SK-N-MC (cell line): Measurements from ENCODE around the gene LY86.
A peak's percentile ranks its signal among the peaks of the same experiment; 100 is the strongest.

Experiments used
- DNase-seq: peaks from one replicate; pipeline ENCODE4 v3.0.0-alpha.2; 2011; ENCODE audit warnings: low read depth, low spot score
- H3K27ac ChIP-seq: fragments of 200-600 bp; sonication (generic); 2 replicates; pipeline ENCODE4 v1.5.1; 2016; ENCODE audit warnings: mixed run types
- H3K36me3 ChIP-seq: fragments of 200-600 bp; sonication (generic); 2 replicates; pipeline ENCODE4 v1.6.1; 2017; ENCODE audit warnings: antibody characterized with exemption, low read length, mixed read lengths; ENCODE audit not compliant: insufficient read depth
- H3K4me3 ChIP-seq: fragments of 200-600 bp; sonication (generic); 2 replicates; pipeline ENCODE4 v1.5.1; 2016
- H3K9ac ChIP-seq: fragments of 200-600 bp; sonication (generic); 2 replicates; pipeline ENCODE4 v1.8.0; 2017; ENCODE audit warnings: mixed run types, mixed read lengths; ENCODE audit not compliant: insufficient read length
- H3K9me3 ChIP-seq: fragments of 200-600 bp; sonication (generic); 2 replicates; pipeline ENCODE4 v1.6.1; 2017; ENCODE audit warnings: low read depth, mild to moderate bottlenecking, antibody characterized with exemption, low read length, moderate library complexity, mixed read lengths
- EZH2 ChIP-seq: fragments of 200-600 bp; sonication (generic); IDR thresholded peaks from one replicate; pipeline ENCODE4 v1.6.1; 2017; ENCODE audit warnings: antibody characterized with exemption
- FOXP2 ChIP-seq: optimal IDR thresholded peaks from 2 replicates; pipeline ENCODE3; 2011; ENCODE audit warnings: mild to moderate bottlenecking, moderate library complexity; ENCODE audit not compliant: insufficient read depth; ENCODE audit errors: extremely low read length, control extremely low read depth
- POLR2AphosphoS5 ChIP-seq: IDR thresholded peaks from 2 replicates; pipeline ENCODE4 v1.6.1; 2012; ENCODE audit warnings: mild to moderate bottlenecking, low read depth, low read length, borderline replicate concordance

The LY86 gene

GRCh38 chr6:6556161-6556737 lies 32.3 kb upstream of the LY86 start:
- no peak for DNase-seq
- TF ChIP-seq POLR2AphosphoS5 = no peak
- no peak for TF ChIP-seq EZH2
- no peak for TF ChIP-seq FOXP2
- no peak overlapping the region for H3K9ac ChIP-seq
- H3K9me3 ChIP-seq = no peaks in the 10 kb centered on the region
- no peaks in the 10 kb centered on the region for H3K36me3 ChIP-seq
- H3K27ac ChIP-seq = peak overlapping the region; percentile 88
- no peak overlapping the region for H3K4me3 ChIP-seq

- peak overlapping the region; percentile 88 for H3K27ac ChIP-seq
- peak overlapping the region; percentile 58 for H3K9ac ChIP-seq
- 0 out of 2 replicates have a peak overlapping the region, but pooled peaks have one; percentile 20 for H3K4me3 ChIP-seq
- TF ChIP-seq POLR2AphosphoS5 (no peak), EZH2 (no peak), FOXP2 (no peak)
- DNase-seq = peak; percentile 53
- H3K9me3 ChIP-seq = no peaks in the 10 kb centered on the region
- H3K36me3 ChIP-seq = no peaks in the 10 kb centered on the region
These were observed 31.6 kb upstream of the LY86 start for GRCh38 chr6:6556738-6557503.

- Histone ChIP-seq H3K9ac (peak overlapping the region; percentile 54), H3K9me3 (no peaks in the 10 kb centered on the region), H3K27ac (peak overlapping the region; percentile 88), H3K4me3 (no peak overlapping the region), H3K36me3 (no peaks in the 10 kb centered on the region)
- TF ChIP-seq POLR2AphosphoS5 (no peak), FOXP2 (no peak), EZH2 (no peak)
- no peak for DNase-seq
These were observed 31.0 kb upstream of the LY86 start for GRCh38 chr6:6557504-6557839.

- Histone ChIP-seq H3K9me3 (no peaks in the 10 kb centered on the region), H3K27ac (peak overlapping the region; percentile 88), H3K4me3 (no peak overlapping the region), H3K36me3 (no peaks in the 10 kb centered on the region), H3K9ac (peak overlapping the region; percentile 54)
- TF ChIP-seq EZH2 (no peak), POLR2AphosphoS5 (no peak)
- DNase-seq = no peak
These were observed 30.6 kb upstream of the LY86 start for GRCh38 chr6:6557886-6558285.

- no peak for DNase-seq
These were observed 28.4 kb upstream of the LY86 start for GRCh38 chr6:6559994-6560570.

GRCh38 chr6:6560909-6561308 lies 27.6 kb upstream of the LY86 start:
- no peak overlapping the region for H3K27ac ChIP-seq
- no peaks in the 10 kb centered on the region for H3K36me3 ChIP-seq
- H3K9me3 ChIP-seq = no peaks in the 10 kb centered on the region
- no peak for DNase-seq
- no peak overlapping the region for H3K4me3 ChIP-seq
- no peak overlapping the region for H3K9ac ChIP-seq
- no peak for TF ChIP-seq FOXP2
- no peak for TF ChIP-seq POLR2AphosphoS5
- no peak for TF ChIP-seq EZH2

More at GRCh38 chr6:6559994-6560570, 28.4 kb upstream of the LY86 start:
- no peak overlapping the region for H3K4me3 ChIP-seq
- H3K9me3 ChIP-seq = no peaks in the 10 kb centered on the region
- no peak overlapping the region for H3K27ac ChIP-seq
- H3K36me3 ChIP-seq = no peaks in the 10 kb centered on the region
- H3K9ac ChIP-seq = no peak overlapping the region
- TF ChIP-seq FOXP2 (no peak), EZH2 (no peak), POLR2AphosphoS5 (no peak)

- TF ChIP-seq EZH2 (no peak), FOXP2 (no peak), POLR2AphosphoS5 (no peak)
- Histone ChIP-seq H3K36me3 (no peaks in the 10 kb centered on the region), H3K9me3 (no peaks in the 10 kb centered on the region), H3K4me3 (no peak overlapping the region), H3K27ac (no peak overlapping the region), H3K9ac (no peak overlapping the region)
- DNase-seq = no peak
These were observed 24.4 kb upstream of the LY86 start for GRCh38 chr6:6564154-6564553.

GRCh38 chr6:6565069-6565468 lies 23.5 kb upstream of the LY86 start:
- H3K27ac ChIP-seq = no peak overlapping the region
- no peaks in the 10 kb centered on the region for H3K36me3 ChIP-seq
- no peak for DNase-seq
- H3K9ac ChIP-seq = no peak overlapping the region
- no peaks in the 10 kb centered on the region for H3K9me3 ChIP-seq
- H3K4me3 ChIP-seq = no peak overlapping the region
- TF ChIP-seq FOXP2 (no peak), EZH2 (no peak), POLR2AphosphoS5 (no peak)

GRCh38 chr6:6565488-6565887 lies 23.0 kb upstream of the LY86 start:
- Histone ChIP-seq H3K9ac (no peak overlapping the region), H3K9me3 (no peaks in the 10 kb centered on the region), H3K27ac (no peak overlapping the region), H3K36me3 (no peaks in the 10 kb centered on the region), H3K4me3 (no peak overlapping the region)
- TF ChIP-seq EZH2 (no peak), FOXP2 (no peak), POLR2AphosphoS5 (no peak)
- no peak for DNase-seq
